Right forelimb (tissue), 1 donor: ENCODE results near the gene CCDC138.

ENCODE experiments used
- DNase-seq: peaks from one replicate; pipeline ENCODE4 v3.0.0-alpha.2; 2018

Gene CCDC138

GRCh38 chr2:108920686-108921085, 134.1 kb downstream of the CCDC138 start:
- peak; percentile 25 for DNase-seq

- peak; percentile 40 for DNase-seq
These were observed 134.8 kb downstream of the CCDC138 start for GRCh38 chr2:108921096-108922030.

- DNase-seq = peak; percentile 9
These were observed 135.8 kb downstream of the CCDC138 start for GRCh38 chr2:108922141-108922915.

- DNase-seq = peak; percentile 29
These were observed 136.6 kb downstream of the CCDC138 start for GRCh38 chr2:108923019-108923700.

GRCh38 chr2:108923736-108924579, 137.4 kb downstream of the CCDC138 start:
- peak; percentile 36 for DNase-seq

GRCh38 chr2:108924580-108925251, 138.1 kb downstream of the CCDC138 start:
- DNase-seq = peak; percentile 12

- peak; percentile 23 for DNase-seq
These were observed 138.7 kb downstream of the CCDC138 start for GRCh38 chr2:108925286-108925685.

GRCh38 chr2:108925735-108926134, 139.2 kb downstream of the CCDC138 start:
- peak; percentile 0 for DNase-seq
